GM19372 (cell line): Measurements from ENCODE around the gene LHFPL4.
"Not testable (repeated sequence)": the region's sequence is repeated elsewhere in the genome, so short reads cannot be mapped to it uniquely, and the experiment has no call there.

Experiments
- ATAC-seq: cut with Tn5 transposase; IDR thresholded peaks from one replicate; pipeline ENCODE4 v1.9.1; 2021; ENCODE audit warnings: mild to moderate bottlenecking, low read depth, moderate library complexity; ENCODE audit not compliant: unreplicated experiment

LHFPL4 gene

DNA sequence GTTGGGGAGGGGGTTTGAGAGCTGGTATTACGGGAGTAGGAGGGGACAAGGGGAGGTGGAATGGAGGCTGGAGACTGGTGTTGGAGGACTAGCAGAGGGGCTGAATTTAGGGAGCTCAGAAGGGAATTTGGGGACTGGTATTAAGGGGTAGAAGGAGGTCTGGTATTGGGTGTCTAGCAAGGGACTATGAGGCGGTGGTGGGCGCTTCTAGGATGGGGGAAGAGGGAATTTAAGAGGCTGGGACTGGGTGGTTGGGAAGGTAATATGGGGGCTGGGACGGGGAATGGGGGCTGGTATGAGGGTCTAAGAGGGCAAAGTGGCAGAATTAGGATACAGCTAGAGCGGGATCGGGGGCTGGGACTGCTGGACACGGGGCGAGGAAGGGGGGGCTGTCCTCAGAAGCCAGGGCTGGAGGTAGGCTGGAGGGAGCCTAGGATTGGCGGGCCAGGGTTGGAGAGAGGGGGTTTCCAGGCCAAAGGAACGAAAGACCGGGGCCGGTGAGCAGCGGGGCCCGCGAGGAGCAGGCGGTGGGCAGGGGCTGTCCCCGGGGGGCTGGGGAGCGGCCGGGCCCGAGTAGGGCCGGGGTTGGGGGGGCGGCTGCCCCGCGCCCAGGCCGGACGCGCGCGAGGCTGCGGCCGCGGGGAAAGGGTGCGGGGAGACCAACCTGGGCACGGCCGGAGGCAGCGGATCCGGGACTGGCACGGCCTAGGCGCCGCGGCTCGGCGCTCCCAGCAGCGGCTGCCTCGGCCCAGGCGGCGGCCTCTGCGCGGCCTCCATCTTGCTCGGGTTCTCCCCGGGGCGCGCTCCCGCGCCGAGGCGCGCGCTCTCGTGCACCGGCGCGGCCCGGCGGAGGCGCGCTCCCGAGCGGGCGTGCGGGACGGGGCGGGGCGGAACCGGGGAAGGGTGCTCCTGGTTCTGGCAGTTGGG is at the start of gene LHFPL4:
Gene LHFPL4, minus strand, starts transcription at position 802 of the 927 bp plus-strand sequence. CDS start 1,143 bp downstream, outside the sequence.
- no peak for ATAC-seq

DNA sequence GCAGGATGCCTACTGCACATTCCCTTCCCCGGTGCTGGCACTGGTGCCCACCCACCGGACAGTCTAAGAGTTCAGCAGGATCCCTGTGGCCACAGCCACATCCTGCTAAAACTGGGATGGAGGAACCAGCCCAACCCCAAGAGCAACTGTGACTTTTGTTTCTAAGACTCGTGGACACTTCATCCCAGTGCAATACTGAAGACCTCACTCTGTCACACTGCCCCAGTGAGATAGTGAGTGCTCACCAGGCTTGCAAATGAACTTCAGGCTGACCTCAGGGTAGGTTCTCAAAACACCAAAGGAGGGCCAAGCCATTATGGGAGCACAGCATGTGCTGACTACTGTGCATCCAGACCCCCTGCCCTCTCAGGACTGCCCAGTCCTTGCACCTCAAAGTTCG is 49.0 kb upstream of the LHFPL4 start:
- no peak for ATAC-seq

DNA sequence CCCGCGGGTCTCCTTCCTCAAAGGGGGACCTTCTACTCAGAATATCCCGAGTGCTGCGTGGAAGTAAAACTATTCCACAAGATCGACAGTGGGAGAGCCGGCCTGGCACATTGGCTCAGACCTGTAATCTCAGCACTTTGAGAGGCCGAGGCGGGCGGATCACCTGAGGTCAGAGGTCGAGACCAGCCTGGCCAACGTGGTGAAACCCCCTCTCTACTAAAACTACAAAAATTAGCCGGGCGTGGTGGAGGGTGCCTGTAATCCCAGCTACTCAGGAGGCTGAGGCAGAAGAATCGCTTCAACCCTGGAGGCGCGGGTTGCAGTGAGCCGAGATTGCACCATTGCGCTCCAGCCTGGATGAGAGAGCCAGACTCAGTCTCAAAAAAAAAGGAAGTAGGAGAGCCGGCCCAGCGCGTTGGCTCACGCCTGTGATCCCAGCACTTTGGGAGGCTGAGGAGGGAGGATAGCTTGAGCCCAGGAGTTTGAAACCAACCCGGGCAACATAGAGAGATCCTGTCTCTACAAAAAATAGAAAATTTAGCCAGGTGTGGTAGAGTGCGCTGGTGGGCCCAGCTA is 47.5 kb upstream of the LHFPL4 start:
- not testable (repeated sequence) for ATAC-seq

DNA sequence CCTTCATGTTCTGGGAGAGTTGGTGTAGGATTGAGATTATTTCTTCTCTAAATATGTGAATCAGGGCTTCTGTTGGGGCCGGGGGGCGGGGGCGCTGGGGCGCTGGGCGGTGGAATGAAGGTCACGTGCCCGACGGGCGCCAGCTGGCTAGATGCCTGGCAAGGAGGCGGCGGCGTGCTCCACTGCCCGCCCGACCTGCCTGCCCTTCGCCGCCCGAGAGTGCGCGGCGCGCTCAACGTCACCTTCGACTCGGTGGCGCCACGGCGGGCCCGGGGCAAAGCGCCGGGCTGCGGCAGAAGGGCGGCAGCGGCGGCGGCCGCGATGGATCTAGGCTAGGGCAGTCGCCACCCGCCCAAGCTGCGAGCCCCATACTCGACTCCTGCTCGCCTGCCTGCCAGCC is 47.0 kb upstream of the LHFPL4 start:
- ATAC-seq, result no peak

DNA sequence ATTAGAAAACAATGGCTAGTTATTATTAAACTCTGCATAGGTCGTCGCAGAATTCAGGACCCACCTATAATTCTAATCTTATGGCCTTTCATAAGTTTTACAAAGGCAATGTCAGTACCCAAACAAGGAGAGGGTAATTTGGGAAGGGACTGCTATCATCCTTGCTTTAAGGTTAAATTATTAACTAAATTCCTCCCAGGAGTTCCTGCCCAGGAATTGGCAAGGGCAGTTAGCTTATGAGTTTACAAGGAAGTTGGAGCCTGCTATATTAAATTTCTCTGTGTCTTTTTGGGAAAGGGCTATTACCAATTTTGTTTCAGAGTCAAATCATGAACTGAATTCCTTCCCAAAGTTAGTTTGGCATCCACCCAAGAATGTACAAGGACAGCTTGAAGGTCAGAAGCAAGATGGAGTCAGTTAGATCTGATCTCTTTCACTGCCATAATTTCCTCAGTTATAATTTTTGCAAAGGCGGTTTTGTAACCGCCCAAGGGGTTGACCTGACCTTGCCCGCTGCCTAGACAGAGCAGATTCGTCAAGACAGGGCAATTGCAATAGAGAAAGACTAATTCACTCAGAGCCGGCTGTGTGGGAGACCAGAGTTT is 45.3 kb upstream of the LHFPL4 start:
- ATAC-seq, result no peak

DNA sequence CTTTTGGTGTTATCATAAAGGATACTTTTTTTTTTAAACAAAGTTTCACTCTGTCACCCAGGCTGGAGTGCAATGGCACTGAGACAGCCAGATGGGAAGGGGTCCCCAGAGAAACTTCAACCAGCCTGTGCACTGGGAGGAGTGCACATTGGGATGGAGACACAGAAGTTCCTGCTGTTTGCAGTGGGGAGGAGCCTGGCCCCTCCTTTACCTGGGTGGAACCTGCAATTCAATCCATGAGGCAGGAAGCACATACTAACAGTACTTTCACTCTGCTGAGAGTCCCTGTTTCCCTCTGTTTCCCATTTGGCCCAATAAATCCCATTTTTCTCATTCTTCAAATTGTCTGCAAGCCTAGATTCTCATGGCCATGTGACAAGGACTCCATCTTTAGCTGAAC is 42.3 kb upstream of the LHFPL4 start:
- no peak for ATAC-seq

DNA sequence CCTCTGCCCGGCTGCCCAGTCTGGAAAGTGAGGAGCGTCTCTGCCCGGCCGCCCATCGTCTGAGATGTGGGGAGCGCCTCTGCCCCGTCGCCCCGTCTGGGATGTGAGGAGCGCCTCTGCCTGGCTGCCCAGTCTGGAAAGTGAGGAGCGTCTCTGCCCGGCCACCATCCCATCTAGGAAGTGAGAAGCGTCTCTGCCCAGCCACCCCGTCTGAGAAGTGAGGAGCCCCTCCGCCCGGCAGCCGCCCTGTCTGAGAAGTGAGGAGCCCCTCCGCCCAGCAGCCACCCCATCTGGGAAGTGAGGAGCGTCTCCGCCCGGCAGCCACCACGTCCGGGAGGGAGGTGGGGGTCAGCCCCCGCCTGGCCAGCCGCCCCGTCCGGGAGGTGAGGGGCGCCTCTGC is 38.2 kb upstream of the LHFPL4 start:
- not testable (repeated sequence) for ATAC-seq

DNA sequence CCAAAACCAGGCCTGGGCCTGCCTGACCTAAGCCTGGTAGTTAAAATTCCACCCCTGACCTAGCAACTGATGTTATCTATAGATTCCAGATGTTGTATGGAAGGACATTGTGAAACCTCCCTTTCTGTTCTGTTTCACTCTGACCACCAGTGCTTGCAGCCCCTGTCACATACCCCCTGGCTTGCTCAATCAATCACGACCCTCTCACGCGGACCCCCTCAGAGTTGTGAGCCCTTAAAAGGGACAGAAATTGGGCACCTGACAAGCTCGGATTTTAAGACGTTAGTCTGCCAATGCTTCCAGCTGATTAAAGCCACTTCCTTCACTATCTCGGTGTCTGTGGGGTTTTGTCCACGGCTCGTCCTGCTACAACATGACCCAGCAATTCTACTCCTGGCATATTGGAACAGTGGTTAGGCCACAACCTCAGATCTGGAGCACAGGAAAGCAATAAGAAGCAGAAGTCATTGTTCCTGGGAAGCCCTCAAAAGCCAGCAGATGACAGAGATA is 36.7 kb upstream of the LHFPL4 start:
- no peak for ATAC-seq

DNA sequence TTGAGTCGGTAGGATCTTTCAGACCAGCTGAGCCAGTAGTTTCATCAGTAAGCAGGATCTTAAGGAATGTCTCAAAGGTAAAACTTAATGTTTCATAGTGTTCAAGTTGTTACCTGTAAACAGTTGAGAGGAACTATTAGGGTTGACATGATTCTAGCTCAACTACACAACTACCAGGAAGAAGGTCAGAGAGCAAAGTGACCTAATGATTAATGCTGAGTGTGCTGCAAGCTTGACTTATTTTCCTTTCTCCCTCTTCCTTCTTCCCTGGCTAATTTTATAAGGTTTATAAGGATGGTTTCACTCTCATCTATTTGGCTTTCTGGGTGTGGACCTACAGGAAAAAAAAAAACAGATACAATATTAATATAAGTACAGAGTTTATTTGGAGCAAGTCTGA is 30.2 kb upstream of the LHFPL4 start:
- no peak for ATAC-seq

DNA sequence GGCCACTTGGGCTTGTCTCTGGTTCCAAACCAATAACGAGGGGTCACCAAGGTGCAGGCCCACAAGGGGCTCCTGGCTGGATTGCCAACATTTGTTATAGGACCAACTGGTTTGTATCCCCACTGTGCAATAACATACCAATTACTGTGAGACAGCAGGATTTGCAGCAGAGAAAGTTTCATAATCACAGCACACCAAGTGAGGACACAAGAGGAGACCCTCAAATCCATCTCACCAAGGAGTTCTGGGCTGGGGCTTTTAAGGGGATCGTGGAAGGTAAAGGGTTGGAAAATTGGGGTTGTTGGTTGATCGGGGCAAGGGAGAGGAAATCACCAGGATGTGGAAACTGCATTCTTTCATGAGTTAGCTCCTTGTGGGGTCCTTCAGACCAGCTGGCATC is 29.7 kb upstream of the LHFPL4 start:
- no peak for ATAC-seq

DNA sequence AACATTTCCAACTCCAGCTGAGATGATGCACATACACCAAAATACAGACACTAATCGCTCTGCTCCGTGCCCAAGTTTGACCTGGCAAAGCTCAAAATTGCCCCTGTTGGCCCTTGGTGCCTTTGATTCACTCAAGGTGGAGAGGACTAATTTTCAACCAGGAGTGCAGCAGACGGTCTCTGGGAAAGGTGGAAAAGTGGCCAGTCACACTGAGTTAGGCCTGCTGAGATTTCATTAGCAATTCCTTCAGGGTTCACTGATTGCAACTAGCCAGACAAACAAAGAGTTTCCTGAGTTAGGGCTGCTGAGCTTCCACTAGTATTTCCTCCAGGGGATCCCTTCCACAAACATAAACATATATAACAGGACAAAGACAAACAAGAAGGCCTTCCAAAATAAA is 28.7 kb upstream of the LHFPL4 start:
- ATAC-seq, result no peak

DNA sequence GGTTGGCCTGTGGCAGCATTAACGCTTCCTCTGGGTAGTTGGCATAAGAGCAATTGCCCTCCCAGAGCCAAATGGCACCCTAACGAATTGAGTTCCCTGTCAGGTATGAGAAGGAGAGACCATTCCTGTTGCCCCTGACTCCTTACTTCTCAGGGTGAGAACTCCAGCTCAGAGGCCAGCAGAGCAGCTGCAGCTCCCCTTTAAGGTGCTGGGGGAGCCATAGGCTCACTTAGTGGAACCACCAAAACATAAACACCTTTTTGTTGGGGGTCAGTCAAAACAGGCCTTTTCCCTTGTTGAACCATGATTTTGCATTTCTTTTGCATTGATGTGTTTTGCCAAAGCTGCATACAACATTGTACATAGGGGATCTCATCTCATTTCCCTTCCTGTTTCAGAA is 28.1 kb upstream of the LHFPL4 start:
- no peak for ATAC-seq

DNA sequence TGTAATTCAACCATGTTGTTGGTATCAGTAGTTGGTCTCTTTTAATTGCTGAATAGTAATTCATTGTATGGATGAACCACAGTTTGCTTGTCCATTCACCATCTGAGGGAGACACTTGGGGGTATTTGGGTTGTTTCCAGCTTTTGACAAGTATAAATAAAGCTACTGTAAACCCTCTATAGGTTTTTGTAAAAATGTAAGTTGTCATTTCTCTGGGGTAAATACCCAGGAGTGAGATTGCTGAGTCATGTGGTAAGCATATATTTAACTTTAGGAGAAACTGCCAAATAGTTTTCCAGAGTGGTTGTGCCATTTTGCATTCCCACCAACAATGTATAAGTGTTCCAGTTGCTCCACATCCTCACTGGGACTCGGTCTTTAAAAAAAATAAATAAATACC is 15.4 kb upstream of the LHFPL4 start:
- ATAC-seq, result no peak

DNA sequence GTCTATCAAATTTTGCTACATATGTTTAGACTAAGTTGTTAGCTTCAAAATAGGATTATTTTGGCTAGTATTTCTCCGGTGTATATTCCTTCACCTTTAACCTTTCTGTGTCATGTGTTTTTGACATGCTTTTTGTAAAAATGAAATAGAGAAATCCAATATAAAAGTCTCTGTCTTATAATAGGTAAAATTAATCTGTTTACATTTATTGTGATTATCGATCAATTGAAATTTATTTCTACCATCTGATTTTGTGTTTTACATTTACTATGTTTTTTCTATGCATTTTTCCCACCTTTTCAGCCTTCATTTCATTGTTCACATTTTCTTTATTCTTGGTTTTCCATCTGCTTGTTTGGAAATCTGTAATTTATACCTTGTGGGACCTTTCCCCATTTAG is 11.7 kb upstream of the LHFPL4 start:
- ATAC-seq, result no peak

DNA sequence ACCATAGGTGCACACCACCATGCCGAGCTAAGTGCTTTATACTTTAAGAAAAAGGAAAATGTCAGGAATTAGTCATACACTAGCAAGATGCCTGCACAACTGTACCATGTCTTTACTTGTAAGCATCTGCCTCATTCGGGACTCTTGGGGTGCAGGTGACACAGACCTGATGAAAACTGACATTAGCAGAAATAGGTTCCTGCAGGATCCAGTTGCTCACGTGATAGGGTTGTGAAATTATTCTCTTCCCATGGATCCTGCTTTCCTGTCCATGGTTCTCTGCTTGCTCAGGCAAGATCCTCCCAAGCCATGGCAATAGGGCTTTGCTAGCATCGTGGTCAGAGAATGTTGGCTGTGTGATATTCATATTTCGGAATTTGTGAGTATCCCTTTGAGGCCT is 10.2 kb upstream of the LHFPL4 start:
- no peak for ATAC-seq

DNA sequence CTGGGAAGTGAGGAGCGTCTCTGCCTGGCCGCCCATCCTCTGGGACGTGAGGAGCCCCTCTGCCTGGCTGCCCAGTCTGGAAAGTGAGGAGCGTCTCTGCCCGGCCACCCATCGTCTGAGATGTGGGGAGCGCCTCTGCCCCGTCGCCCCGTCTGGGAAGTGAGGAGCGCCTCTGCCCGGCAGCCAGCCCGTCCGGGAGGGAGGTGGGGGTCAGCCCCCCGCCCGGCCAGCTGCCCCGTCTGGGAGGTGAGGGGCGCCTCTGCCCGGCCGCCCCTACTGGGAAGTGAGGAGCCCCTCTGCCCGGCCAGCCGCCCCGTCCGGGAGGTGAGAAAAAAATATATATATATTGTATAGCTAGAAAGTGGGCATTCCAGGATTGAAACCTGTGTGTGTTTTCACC is 6.4 kb upstream of the LHFPL4 start:
- not testable (repeated sequence) for ATAC-seq

DNA sequence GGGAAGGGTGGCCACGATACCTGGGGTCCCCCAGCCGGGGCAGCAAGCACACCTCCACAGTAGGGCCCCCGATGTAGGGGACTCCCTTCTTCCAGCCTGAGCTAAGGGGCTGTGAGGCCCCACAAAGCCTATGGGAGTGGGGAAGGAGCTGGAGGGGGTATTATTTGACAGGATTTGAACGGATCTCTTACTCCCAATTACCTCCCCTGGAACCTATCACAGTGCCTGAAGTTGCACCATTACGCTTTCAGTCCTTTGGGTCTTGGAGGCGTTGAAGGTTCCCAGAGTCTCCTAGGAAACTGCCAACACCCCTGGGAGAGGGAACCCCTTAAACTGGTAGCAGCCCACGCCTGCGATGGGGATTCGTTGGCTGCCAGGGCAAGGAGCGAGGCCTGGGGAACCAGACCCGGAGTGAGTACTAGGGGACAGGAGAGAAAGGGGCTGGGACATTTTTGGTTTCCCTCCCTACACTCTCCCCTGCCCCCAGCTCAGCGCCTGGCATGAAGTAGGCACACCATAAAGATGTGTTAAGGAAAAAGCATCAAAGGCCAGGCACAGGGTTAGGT is 409 bp upstream of the LHFPL4 start:
- ATAC-seq, result no peak

DNA sequence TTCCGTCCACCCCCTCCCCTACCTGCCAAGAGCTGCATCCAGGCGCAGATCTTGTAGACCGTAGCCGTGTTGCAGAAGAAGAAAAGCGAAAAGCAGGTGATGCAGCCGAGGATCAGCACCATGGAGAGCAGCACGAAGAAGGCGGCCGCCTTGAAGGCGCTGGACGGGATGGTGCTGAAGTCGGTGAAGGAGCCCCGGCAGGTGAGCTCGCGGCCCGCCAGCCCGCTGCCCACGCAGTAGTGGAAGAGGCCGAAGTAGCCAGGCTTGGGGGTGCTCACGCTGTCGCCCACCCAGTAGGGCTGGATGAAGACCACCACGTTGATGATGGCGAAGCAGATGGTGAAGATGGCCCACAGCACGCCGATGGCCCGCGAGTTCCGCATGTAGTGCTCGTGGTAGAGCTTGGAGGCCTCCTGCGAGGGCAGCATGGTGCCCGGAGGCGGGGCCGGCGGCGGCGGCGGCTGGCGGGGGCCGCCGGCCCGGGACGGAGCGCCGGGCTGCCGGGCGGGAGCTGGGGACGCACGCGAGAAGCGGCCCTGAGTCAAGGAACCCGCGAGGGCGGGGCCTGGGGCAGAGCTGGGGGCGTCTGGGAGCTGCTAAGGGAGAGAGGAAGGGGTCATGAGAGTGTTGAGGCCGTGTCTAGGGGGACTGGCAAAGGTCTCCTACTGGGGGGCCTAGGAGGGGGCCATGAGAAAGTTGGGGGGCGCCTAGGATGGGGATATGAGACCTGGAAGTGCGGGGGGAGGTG is 1.2 kb downstream of the LHFPL4 start:
- no peak for ATAC-seq

DNA sequence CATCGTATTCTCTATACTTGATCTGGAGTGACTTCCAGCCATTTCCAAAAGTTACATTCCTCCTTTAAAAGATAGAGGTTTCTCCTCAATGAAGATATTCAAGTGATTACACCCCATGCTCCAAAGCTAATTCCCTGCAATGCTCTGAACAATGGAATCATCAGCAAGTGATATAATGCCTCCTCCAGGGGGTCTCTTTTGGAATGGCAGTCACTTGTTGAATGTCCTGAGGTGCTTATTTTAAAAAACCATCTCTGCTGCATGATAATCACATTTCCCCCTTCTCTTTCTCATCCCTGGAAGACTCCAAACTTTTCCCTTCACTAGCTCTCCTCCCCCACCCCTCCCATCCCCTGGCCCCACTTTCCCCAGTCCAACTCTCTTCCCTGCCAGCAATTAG is 2.6 kb downstream of the LHFPL4 start:
- ATAC-seq, result no peak

DNA sequence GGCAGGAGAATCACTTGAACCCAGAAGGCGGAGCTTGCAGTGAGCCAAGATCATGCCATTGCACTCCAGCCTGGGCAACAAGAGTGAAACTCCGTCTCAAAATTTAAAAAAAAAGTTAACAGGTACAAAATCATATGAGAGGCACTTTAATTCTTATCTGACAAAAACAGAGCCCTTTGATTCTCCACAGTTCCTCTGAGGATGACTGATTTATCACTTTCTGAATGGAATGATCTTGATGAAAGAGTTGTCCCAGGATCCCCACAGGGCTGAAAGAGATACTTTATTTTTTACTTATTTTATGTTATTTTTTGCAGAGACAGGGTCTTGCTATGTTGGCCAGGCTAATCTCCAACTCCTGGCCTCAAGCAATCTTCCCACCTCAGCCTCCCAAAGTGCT is 4.0 kb downstream of the LHFPL4 start:
- no peak for ATAC-seq
